H9 (cell line): ENCODE data around the gene ELOVL4. TPM values are rescaled to one million over a fixed set of nuclear protein-coding genes. Genes with fewer than 3 reads are reported as not detected.
A peak's percentile ranks its signal among the peaks of the same experiment; 100 is the strongest.

Source experiments
- DNase-seq: peaks from one replicate; pipeline ENCODE4 v3.0.0-alpha.2; 2017
- H2AFZ ChIP-seq: one replicate; pipeline ENCODE4 v1.6.1; 2013; ENCODE audit warnings: mild to moderate bottlenecking, low read length, control low read depth, moderate library complexity
- H2AK5ac ChIP-seq: 2 replicates; pipeline ENCODE4 v1.6.1; 2013; ENCODE audit warnings: low read length, control low read depth, mixed read lengths; ENCODE audit not compliant: insufficient read length
- H2BK120ac ChIP-seq: one replicate; pipeline ENCODE4 v1.6.1; 2013; ENCODE audit warnings: low read depth, mild to moderate bottlenecking, low read length, control low read depth, inconsistent platforms; ENCODE audit not compliant: poor library complexity, severe bottlenecking
- H2BK12ac ChIP-seq: 2 replicates; pipeline ENCODE4 v1.6.1; 2013; ENCODE audit warnings: low read length, control low read depth, mixed read lengths, low read depth; ENCODE audit not compliant: insufficient read length
- H2BK15ac ChIP-seq: 2 replicates; pipeline ENCODE4 v1.6.1; 2013; ENCODE audit warnings: low read depth, low read length, control low read depth
- H2BK20ac ChIP-seq: one replicate; pipeline ENCODE4 v1.6.1; 2013; ENCODE audit warnings: low read depth, mild to moderate bottlenecking, low read length, control low read depth, inconsistent platforms; ENCODE audit not compliant: poor library complexity, severe bottlenecking
- H2BK5ac ChIP-seq: 2 replicates; pipeline ENCODE4 v1.6.1; 2013; ENCODE audit warnings: low read length, control low read depth, mixed read lengths; ENCODE audit not compliant: insufficient read length
- H3K14ac ChIP-seq: 2 replicates; pipeline ENCODE4 v1.6.1; 2013; ENCODE audit warnings: low read length, control low read depth; ENCODE audit not compliant: insufficient read depth
- H3K18ac ChIP-seq: 2 replicates; pipeline ENCODE4 v1.6.1; 2013; ENCODE audit warnings: low read depth, mild to moderate bottlenecking, mixed read lengths, low read length, control low read depth; ENCODE audit not compliant: insufficient read length
- H3K23ac ChIP-seq: 2 replicates; pipeline ENCODE4 v1.6.1; 2013; ENCODE audit warnings: low read length, control low read depth, mixed read lengths, low read depth; ENCODE audit not compliant: insufficient read length
- H3K23me2 ChIP-seq: 2 replicates; pipeline ENCODE4 v1.6.1; 2013; ENCODE audit warnings: low read depth, mild to moderate bottlenecking, mixed read lengths, low read length, control low read depth; ENCODE audit not compliant: insufficient read length, poor library complexity, severe bottlenecking
- H3K27ac ChIP-seq: 2 replicates; pipeline ENCODE4 v1.5.1; 2013; ENCODE audit warnings: low read length, control low read depth, mixed read lengths, low read depth; ENCODE audit not compliant: insufficient read length
- H3K27me3 ChIP-seq: 2 replicates; pipeline ENCODE4 v1.6.1; 2013; ENCODE audit warnings: low read length, control low read depth, inconsistent platforms; ENCODE audit not compliant: insufficient read depth
- H3K4ac ChIP-seq: 2 replicates; pipeline ENCODE4 v1.6.1; 2013; ENCODE audit warnings: low read depth, mild to moderate bottlenecking, control low read depth, inconsistent platforms, low read length, moderate library complexity
- H3K4me1 ChIP-seq: 2 replicates; pipeline ENCODE4 v1.6.1; 2013; ENCODE audit warnings: low read length, control low read depth, inconsistent platforms; ENCODE audit not compliant: insufficient read depth
- H3K4me2 ChIP-seq: 2 replicates; pipeline ENCODE4 v1.6.1; 2013; ENCODE audit warnings: low read length, control low read depth, mixed read lengths; ENCODE audit not compliant: insufficient read length, insufficient read depth
- H3K56ac ChIP-seq: 2 replicates; pipeline ENCODE4 v1.6.1; 2013; ENCODE audit warnings: low read depth, mild to moderate bottlenecking, mixed read lengths, low read length, control low read depth; ENCODE audit not compliant: insufficient read length
- H3K79me1 ChIP-seq: 2 replicates; pipeline ENCODE4 v1.6.1; 2013; ENCODE audit warnings: low read depth, mild to moderate bottlenecking, moderate library complexity, low read length, control low read depth, inconsistent platforms; ENCODE audit not compliant: insufficient read depth, poor library complexity, severe bottlenecking
- H3K79me2 ChIP-seq: 2 replicates; pipeline ENCODE4 v1.6.1; 2013; ENCODE audit warnings: low read length, control low read depth, inconsistent platforms; ENCODE audit not compliant: insufficient read depth
- H3K9ac ChIP-seq: 2 replicates; pipeline ENCODE4 v1.6.1; 2013; ENCODE audit warnings: low read length, control low read depth, mixed read lengths; ENCODE audit not compliant: insufficient read length; ENCODE audit errors: extremely low read depth
- H3K9me3 ChIP-seq: one replicate; pipeline ENCODE4 v1.6.1; 2013; ENCODE audit warnings: low read depth, low read length, inconsistent platforms; ENCODE audit not compliant: control insufficient read depth
- H3T11ph ChIP-seq: one replicate; pipeline ENCODE4 v1.6.1; 2013; ENCODE audit warnings: mild to moderate bottlenecking, low read length, control low read depth, inconsistent platforms
- H4K20me1 ChIP-seq: one replicate; pipeline ENCODE4 v1.6.1; 2013; ENCODE audit not compliant: control insufficient read depth, insufficient read length, insufficient read depth
- H4K5ac ChIP-seq: 2 replicates; pipeline ENCODE4 v1.6.1; 2013; ENCODE audit warnings: low read depth, mild to moderate bottlenecking, mixed read lengths, low read length, control low read depth; ENCODE audit not compliant: insufficient read length
- H4K8ac ChIP-seq: replicated peaks from 2 replicates; pipeline ENCODE4 v1.6.1; 2013; ENCODE audit warnings: low read length, control low read depth, mixed read lengths, low read depth; ENCODE audit not compliant: insufficient read length
- H4K91ac ChIP-seq: 2 replicates; pipeline ENCODE4 v1.6.1; 2013; ENCODE audit warnings: low read depth, mild to moderate bottlenecking, moderate library complexity, mixed read lengths, low read length, control low read depth; ENCODE audit not compliant: insufficient read length
- H3K27ac Mint-ChIP-seq, 3 experiments: 2 replicates in 2 of 3; 3 replicates in 1 of 3; pipeline ENCODE4 v1.8.0; 2020 to 2021; ENCODE audit warnings: mixed read lengths in 3 of 3, mild to moderate bottlenecking in 1 of 3, moderate library complexity in 1 of 3
- H3K27me3 Mint-ChIP-seq: 2 replicates; pipeline ENCODE4 v1.8.0; 2021; ENCODE audit warnings: low read depth, mild to moderate bottlenecking, moderate library complexity, mixed read lengths
- H3K36me3 Mint-ChIP-seq, 3 experiments: 2 replicates in 2 of 3; 3 replicates in 1 of 3; pipeline ENCODE4 v1.8.0; 2020 to 2021; ENCODE audit warnings: low read depth in 3 of 3, mixed read lengths in 3 of 3; ENCODE audit not compliant: insufficient read depth in 1 of 3
- H3K4me1 Mint-ChIP-seq, 2 experiments: 2 replicates each; pipeline ENCODE4 v1.8.0; 2020; ENCODE audit warnings: mixed read lengths in 2 of 2
- H3K4me3 Mint-ChIP-seq, 2 experiments: 2 replicates in 1 of 2; 3 replicates in 1 of 2; pipeline ENCODE4 v1.8.0; 2020 to 2021; ENCODE audit warnings: mild to moderate bottlenecking in 2 of 2, mixed read lengths in 2 of 2, moderate library complexity in 1 of 2
- H3K9me3 Mint-ChIP-seq, 2 experiments: 2 replicates in 1 of 2; 3 replicates in 1 of 2; pipeline ENCODE4 v1.8.0; 2020; ENCODE audit warnings: mild to moderate bottlenecking in 2 of 2, mixed read lengths in 2 of 2, moderate library complexity in 1 of 2
- CTCF ChIP-seq: fragments of 200-600 bp; sonication (generic); conservative IDR thresholded peaks from 3 replicates; pipeline ENCODE4 v1.8.0; 2021; ENCODE audit warnings: antibody characterized with exemption, mild to moderate bottlenecking
- WGBS: extraction: QIAGEN DNeasy Blood & Tissue Kit; methylation state at CpG from one replicate; pipeline ENCODE4 v1.1.7; 2013; ENCODE audit warnings: missing lambda C conversion rate, low lambda C conversion rate, mixed read lengths; ENCODE audit not compliant: insufficient read length; ENCODE audit errors: extremely low coverage; 5-methylcytosine and 5-hydroxymethylcytosine counted together
- total RNA-seq: library from RNA; stranded (reverse); gene quantifications from 2 replicates; pipeline ENCODE4 v1.2.1, GENCODE V29; 2021

The ELOVL4 gene
- total RNA-seq, 1 experiment from 2014 or later = 10.1 TPM

DNA sequence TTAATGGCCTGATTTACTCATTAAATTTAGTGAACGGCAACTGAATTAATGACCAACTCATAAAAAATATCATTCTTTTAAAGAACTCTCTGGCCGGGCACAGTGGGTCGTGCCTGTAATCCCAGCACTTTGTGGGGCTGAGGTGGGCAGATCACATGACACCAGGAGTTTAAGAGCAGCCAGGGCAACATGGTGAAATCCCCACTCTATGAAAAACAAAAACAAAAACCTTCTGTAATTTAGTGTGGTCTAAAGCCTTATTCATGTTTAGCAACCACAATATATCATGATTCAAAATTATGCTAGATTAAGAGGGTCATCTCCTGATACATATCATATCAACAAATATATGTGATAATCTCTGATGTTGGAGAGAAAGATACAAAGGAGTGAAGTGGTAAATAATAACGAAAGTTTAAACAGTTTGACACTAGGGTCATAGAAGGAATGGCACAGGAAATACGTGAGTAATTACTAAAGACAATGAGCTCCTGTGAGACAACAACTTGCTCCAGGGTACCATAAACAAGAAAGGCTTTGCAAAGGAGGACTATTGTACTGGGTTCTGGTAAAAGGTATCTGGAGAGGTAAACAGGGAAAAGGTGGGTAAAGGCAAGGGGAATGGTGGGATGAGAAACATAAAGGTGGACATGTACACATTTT is 5.7 kb downstream of the ELOVL4 start:
- DNase-seq = no peak
- H3K27ac ChIP-seq = no peak overlapping the region
- no peaks in the 10 kb centered on the region for H3K9me3 ChIP-seq
- Mint-ChIP-seq H3K9me3 (no peaks in the 10 kb centered on the region), H3K4me3 (no peak overlapping the region), H3K27me3 (no peaks in the 10 kb centered on the region; the same call in 1 of the 2 replicates), H3K36me3 (no peaks in the 10 kb centered on the region; a peak in 1 of 7 replicates), H3K27ac (peak overlapping the region in 1 of 3 experiments; percentile 54; a peak in 3 of 7 replicates), H3K4me1 (peaks cover 57 to 60% of the 10 kb centered on the region in 2 experiments)
- no peak overlapping the region for H3K14ac ChIP-seq
- H2BK15ac ChIP-seq = no peak overlapping the region
- H2BK5ac ChIP-seq = no peak overlapping the region
- no peak overlapping the region for H2BK120ac ChIP-seq
- no peak overlapping the region for H2AFZ ChIP-seq
- H2AK5ac ChIP-seq = no peak overlapping the region
- no peak overlapping the region for H2BK20ac ChIP-seq
- WGBS = no CpG with 5 or more reads among the region's 5 CpGs
- H3K79me1 ChIP-seq = no peaks in the 10 kb centered on the region
- H3K23ac ChIP-seq = no peak overlapping the region
- H3K9ac ChIP-seq = no peak overlapping the region
- H3K4me1 ChIP-seq = peaks cover 12% of the 10 kb centered on the region; the same call in 1 of the 2 replicates
- no peak overlapping the region for H4K5ac ChIP-seq
- peaks cover 5% of the 10 kb centered on the region for H3K79me2 ChIP-seq
- no peaks in the 10 kb centered on the region for H4K20me1 ChIP-seq
- H3K23me2 ChIP-seq = peaks cover 4% of the 10 kb centered on the region
- no peak for TF ChIP-seq CTCF
- no peak overlapping the region for H3T11ph ChIP-seq
- H4K91ac ChIP-seq = no peak overlapping the region
- H3K56ac ChIP-seq = no peak overlapping the region
- H3K27me3 ChIP-seq = no peaks in the 10 kb centered on the region
- H4K8ac ChIP-seq = no peak overlapping the region
- no peak overlapping the region for H2BK12ac ChIP-seq
- no peak overlapping the region for H3K4me2 ChIP-seq
- no peak overlapping the region for H3K18ac ChIP-seq
- no peak overlapping the region for H3K4ac ChIP-seq
